A172 (cell line): ENCODE results near the gene CHRM4. TPM values are rescaled to one million over a fixed set of nuclear protein-coding genes. Genes with fewer than 3 reads are reported as not detected.
A peak's percentile ranks its signal among the peaks of the same experiment; 100 is the strongest.

Experiments
- DNase-seq: peaks from one replicate; pipeline ENCODE4 v3.0.0-alpha.2; 2015; ENCODE audit warnings: low spot score
- total RNA-seq: library from RNA; depleted of rRNA; stranded (reverse); fragments of >200 nt; shearing (Covaris generic); gene quantifications from 2 replicates; pipeline ENCODE4 v1.2.3, GENCODE V29; 2014; rRNA removed

CHRM4 gene
- total RNA-seq, 1 experiment from 2014 or later: 5.5 TPM

GRCh38 chr11:46347637-46348311, 43.8 kb downstream of the CHRM4 start:
- no peak for DNase-seq

DNA sequence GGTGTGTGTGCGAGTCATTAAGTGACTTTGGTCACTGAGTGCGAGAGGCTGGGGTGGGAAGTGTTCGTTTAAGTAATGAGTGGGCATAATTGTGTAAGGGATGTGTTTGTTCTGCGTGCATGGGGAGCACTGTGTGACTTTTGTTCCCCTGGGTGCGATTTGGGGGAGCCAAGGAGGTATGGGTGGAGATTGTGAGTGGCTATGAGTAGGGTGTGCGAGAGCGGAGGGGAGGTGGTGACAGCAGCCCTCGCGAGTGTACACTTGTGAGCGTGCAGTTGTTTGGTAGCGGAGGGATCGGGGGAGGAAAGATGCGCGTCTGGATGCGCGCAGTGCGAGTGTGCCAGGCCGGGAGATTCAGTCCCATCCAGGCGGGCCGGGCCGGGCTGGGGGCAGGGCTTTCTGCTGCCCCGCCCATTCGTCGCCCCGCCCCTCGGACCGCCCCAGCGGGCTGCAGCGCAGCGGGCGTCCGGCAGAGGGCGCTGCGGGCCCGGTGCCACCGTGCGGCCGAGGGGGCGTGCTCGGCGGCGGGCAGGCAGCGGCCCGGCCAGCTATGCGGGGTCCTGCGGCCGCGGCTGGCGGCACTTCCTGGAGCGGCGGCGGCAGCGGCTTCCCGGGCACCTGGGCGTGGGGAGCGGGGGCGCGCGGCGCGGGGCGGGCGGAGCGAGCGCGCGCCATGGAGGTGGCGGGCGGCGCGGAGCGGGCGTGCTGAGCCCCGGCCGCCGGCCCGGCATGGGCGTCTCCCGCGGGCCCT, 44.5 kb downstream of the CHRM4 start, which contains the start of gene DGKZ:
Gene DGKZ (plus strand): TSS at position 578 of the 751 bp plus-strand sequence. CDS start 197 bp downstream, outside the sequence.
- DNase-seq: peak; percentile 56

DNA sequence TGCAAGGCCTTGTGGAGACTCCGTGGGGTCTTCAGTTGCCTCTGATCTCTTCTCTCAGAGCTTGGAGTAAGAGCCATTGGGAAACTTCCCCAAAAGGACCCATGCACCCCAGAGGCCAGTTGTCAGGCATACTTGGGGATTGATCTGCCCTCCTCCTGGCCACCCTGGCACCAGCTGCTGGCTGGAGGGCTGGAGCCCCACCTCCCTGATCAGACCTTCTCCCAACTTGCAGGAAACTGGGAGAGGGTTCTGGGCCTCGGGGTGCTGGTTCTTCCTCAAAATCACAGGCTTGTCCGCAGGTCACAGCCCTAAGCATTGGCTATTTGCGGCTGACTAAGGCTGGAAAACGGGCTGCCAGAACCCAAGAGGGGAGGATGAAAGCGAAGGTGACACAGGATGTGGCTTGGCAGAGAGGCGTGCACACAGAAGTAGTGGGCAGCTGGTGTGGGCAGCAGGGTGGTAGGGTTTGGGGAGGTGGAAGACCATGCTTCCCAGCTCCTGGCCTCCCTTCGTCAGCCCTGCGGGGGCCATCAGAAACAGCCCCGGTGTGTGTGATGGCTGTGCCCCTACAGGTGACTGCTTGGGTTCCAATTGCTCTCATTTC, 45.6 kb downstream of the CHRM4 start:
- DNase-seq: no peak

DNA sequence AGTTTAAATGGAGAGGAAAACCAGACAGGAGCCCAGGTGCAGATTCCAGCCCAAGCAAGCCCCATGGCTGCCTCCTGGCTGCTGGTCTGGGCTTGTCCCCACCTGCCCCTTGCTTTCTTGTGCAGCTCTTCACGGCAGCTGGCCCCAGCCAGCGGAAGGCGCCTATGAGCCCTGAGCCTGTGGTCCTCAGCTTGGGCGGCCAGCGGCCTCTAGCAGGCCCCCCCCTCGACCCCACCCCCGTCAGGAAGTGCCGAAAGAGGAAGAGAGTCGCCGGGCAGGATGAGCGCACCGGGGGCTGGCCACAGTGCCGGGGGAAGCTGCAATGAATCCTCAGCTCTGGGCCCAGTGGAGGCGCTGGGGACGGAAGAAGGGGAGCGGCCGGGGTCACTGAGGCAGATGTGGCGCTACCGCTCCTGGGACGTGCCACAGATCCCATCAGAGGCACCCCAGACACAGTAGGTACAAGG, 46.4 kb downstream of the CHRM4 start:
- DNase-seq: no peak

DNA sequence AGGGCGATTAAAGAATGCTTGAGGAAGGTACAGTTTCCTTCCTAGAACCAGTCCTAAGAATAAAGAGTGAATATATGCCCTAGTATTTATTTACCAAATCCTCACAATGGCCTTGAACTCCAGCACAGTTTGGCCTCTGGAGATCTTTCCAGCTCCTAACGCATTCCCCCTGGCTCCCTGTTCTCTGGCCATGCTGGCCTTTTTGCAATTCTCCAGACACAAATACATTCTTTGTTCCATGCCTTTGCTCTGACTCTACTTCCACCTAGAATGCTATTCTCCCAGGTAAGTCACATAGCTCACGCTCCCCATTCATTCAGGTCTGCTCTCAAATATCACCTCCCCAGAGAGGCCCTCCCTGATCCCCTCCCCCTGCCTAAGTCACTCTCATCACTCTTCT, 48.1 kb downstream of the CHRM4 start:
- no peak for DNase-seq

DNA sequence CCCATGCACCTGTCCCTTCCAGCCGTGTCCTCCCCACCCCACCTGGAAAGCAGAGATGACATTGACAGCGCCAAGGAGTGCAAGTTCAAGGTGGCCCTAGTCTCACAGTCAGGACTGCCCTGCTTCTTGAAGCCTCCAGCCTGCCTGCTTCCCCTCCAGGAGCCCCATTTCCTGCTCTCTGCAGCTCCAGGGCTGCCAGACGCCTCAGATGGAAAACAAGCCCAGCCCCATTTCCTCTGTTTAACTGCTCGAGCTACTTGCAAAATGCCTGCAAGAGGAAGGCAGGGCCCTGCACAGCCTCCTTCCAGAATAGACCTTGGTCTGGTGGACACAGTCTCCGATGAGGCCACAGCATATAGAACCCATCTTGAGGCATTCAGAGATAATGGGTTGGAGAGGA, 49.3 kb downstream of the CHRM4 start:
- DNase-seq: no peak

DNA sequence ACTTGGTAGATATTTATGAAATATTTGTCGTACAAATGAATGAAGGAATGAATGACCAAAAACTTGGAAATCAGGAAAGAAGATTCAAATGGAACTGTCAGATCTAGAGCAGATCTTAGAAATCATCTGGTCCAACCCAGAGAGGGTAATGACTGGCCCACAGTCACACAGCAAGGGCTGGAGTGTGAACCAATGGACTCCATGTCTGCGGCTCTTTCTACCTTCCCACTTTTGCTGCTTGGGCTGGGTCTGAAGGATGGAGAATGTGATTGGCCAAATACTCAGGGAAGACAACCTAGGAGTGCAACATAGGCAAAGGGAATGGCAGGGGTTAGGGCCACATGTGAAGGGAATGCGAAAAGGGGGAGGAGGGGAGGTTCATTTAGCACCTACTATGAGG, 50.1 kb downstream of the CHRM4 start:
- DNase-seq: no peak

GRCh38 chr11:46339816-46340215, 51.8 kb downstream of the CHRM4 start:
- no peak for DNase-seq

- peak; percentile 55 for DNase-seq
Measured at GRCh38 chr11:46338988-46339666, 52.4 kb downstream of the CHRM4 start.

GRCh38 chr11:46338636-46338987, 53.0 kb downstream of the CHRM4 start:
- DNase-seq: peak; percentile 27

- no peak for DNase-seq
Measured at GRCh38 chr11:46337626-46338345, 53.8 kb downstream of the CHRM4 start.

GRCh38 chr11:46336563-46337180, 54.9 kb downstream of the CHRM4 start:
- DNase-seq: no peak

- DNase-seq: no peak
Measured at GRCh38 chr11:46335890-46336562, 55.5 kb downstream of the CHRM4 start.

- DNase-seq: no peak
Measured at GRCh38 chr11:46335271-46335670, 56.3 kb downstream of the CHRM4 start.

DNA sequence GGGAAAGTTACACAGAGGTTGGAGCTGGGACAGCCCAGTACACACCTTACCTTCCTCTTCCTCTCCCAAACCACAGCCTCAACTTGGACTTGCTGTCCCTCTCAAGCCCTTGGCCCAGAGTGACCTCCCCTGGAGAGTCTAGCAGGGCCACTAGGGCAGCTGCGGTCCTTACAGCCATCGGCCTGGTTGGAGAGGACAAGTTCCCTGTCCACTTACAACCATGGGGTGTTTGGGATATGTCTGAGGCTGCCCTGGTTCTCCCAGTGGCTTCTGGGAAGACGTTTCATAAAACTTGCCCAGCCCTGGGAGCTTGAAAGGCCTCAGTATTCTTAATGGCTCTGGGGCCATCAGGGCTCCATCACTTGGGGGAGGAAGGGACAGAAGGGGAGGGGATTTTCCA, 57.4 kb downstream of the CHRM4 start:
- DNase-seq: no peak

Other genes with a start within 250 kb of the CHRM4 start
- 7.5 and 15.4 TPM in 2 replicates for gene CREB3L1, start 114.1 kb downstream of the CHRM4 start, total RNA-seq
- gene DGKZ, start 44.3 kb downstream of the CHRM4 start, total RNA-seq: 88.1 and 89.0 TPM in 2 replicates
- gene MDK, start 10.1 kb downstream of the CHRM4 start, total RNA-seq: 8.9 and 13.3 TPM in 2 replicates
- gene AMBRA1, start 202.2 kb upstream of the CHRM4 start, total RNA-seq: 27.3 and 44.3 TPM in 2 replicates
- gene HARBI1, start 225.5 kb upstream of the CHRM4 start, total RNA-seq: 5.2 and 7.4 TPM in 2 replicates
- gene ATG13, start 225.8 kb upstream of the CHRM4 start, total RNA-seq: 66.5 and 93.3 TPM in 2 replicates